SKM-1 (cell line): ENCODE data around the gene ARHGEF26.

Experiments used
- DNase-seq: peaks from one replicate; lab custom pipeline; 2025; ENCODE audit not compliant: unreplicated experiment; lab: John Stamatoyannopoulos, UW

The ARHGEF26 gene

GRCh38 chr3:154115332-154115731, 5.9 kb upstream of the ARHGEF26 start:
- DNase-seq, result no peak

- no peak for DNase-seq
These were observed 1.2 kb upstream of the ARHGEF26 start for GRCh38 chr3:154119951-154120350.

- DNase-seq, result peak; percentile 21
These were observed 736 bp downstream of the ARHGEF26 start for GRCh38 chr3:154121701-154122551.

- no peak for DNase-seq
These were observed 1.3 kb downstream of the ARHGEF26 start for GRCh38 chr3:154122552-154122911.

- no peak for DNase-seq
These were observed 1.8 kb downstream of the ARHGEF26 start for GRCh38 chr3:154122912-154123559.

GRCh38 chr3:154123906-154124305, 2.7 kb downstream of the ARHGEF26 start:
- no peak for DNase-seq

- no peak for DNase-seq
These were observed 4.3 kb downstream of the ARHGEF26 start for GRCh38 chr3:154125378-154126030.

- no peak for DNase-seq
These were observed 5.5 kb downstream of the ARHGEF26 start for GRCh38 chr3:154126651-154127050.

GRCh38 chr3:154129625-154130024, 8.4 kb downstream of the ARHGEF26 start:
- no peak for DNase-seq

- DNase-seq, result no peak
These were observed 9.3 kb downstream of the ARHGEF26 start for GRCh38 chr3:154130540-154130939.

GRCh38 chr3:154131830-154132229, 10.6 kb downstream of the ARHGEF26 start:
- DNase-seq, result no peak

GRCh38 chr3:154132777-154133375, 11.7 kb downstream of the ARHGEF26 start:
- DNase-seq, result peak; percentile 29

GRCh38 chr3:154135511-154136173, 14.5 kb downstream of the ARHGEF26 start:
- no peak for DNase-seq

- DNase-seq, result no peak
These were observed 15.8 kb downstream of the ARHGEF26 start for GRCh38 chr3:154137036-154137435.

GRCh38 chr3:154139996-154140436, 18.8 kb downstream of the ARHGEF26 start:
- DNase-seq, result no peak

GRCh38 chr3:154142608-154143007, 21.4 kb downstream of the ARHGEF26 start:
- DNase-seq, result no peak

- DNase-seq, result no peak
These were observed 22.7 kb downstream of the ARHGEF26 start for GRCh38 chr3:154143873-154144272.

GRCh38 chr3:154144825-154145465, 23.8 kb downstream of the ARHGEF26 start:
- no peak for DNase-seq

GRCh38 chr3:154148541-154148940, 27.4 kb downstream of the ARHGEF26 start:
- no peak for DNase-seq

- no peak for DNase-seq
These were observed 28.1 kb downstream of the ARHGEF26 start for GRCh38 chr3:154149286-154149685.
